HCT116 (cell line): ENCODE measurements around the gene MBL2. TPM values are rescaled to one million over a fixed set of nuclear protein-coding genes. Genes with fewer than 3 reads are reported as not detected.

Experiments used
- ATAC-seq: fragments of 200-7000 bp; cut with Tn5 transposase; 2 replicates; pipeline ENCODE4 v1.9.1; 2020; ENCODE audit warnings: mild to moderate bottlenecking, moderate library complexity
- BruUV-seq: library from RNA; stranded (reverse); fragments of 400-500 nt; replicated peaks from 2 replicates; lab custom pipeline; 2021; lab: Mats Ljungman, UMichigan
- CTCF ChIA-PET: fragments of 300-600 bp; sonication (Branson Sonifier 250); formaldehyde crosslinking; loops from one replicate; lab custom pipeline; 2021; ENCODE audit warnings: antibody characterized with exemption; lab: Charles Lee
- POLR2A ChIA-PET: fragments of 300-600, 350-600 bp; sonication (Branson Sonifier 250); formaldehyde crosslinking; loops from one replicate; lab custom pipeline; 2021; ENCODE audit warnings: antibody characterized with exemption; lab: Charles Lee
- RAD21 ChIA-PET, 2 experiments: fragments of 300-600 bp; sonication (Branson Sonifier 250); formaldehyde crosslinking; loops; one replicate each; lab custom pipeline; 2023; ENCODE audit warnings: low total read pairs in 2 of 2; ENCODE audit not compliant: uncharacterized antibody in 2 of 2, unreplicated experiment in 2 of 2, low non-redundant PET in 1 of 2; lab: Charles Lee
- DNase-seq: peaks from one replicate; pipeline ENCODE4 v3.0.0-alpha.2; 2010; ENCODE audit warnings: low read depth, low spot score
- H2AFZ ChIP-seq: fragments of 200-600 bp; shearing (Covaris generic), sonication (generic); 2 replicates; pipeline ENCODE4 v1.6.1; 2017; ENCODE audit warnings: low read depth, mixed run types, mixed read lengths, antibody characterized with exemption, low read length; ENCODE audit not compliant: poor library complexity, severe bottlenecking
- H3K27ac ChIP-seq: 2 replicates; pipeline ENCODE4 v1.5.1; 2012; ENCODE audit warnings: low read depth, low read length
- H3K27me3 ChIP-seq: fragments of 200-600 bp; sonication (generic); 2 replicates; pipeline ENCODE4 v1.6.1; 2016; ENCODE audit warnings: mixed run types, low read length, mixed read lengths; ENCODE audit not compliant: insufficient read depth
- H3K36me3 ChIP-seq, 2 experiments: fragments of 200-500 bp in 1 of 2; fragments of 200-600 bp in 1 of 2; sonication (Bioruptor generic) in 1 of 2; sonication (generic) in 1 of 2; 2 replicates each; pipeline versions ENCODE4 v1.5.1 to v1.6.1; 2014 to 2016; ENCODE audit warnings: low read length in 2 of 2, inconsistent platforms in 1 of 2, mixed read lengths in 1 of 2, mixed run types in 1 of 2; ENCODE audit not compliant: insufficient read depth in 2 of 2, control insufficient read depth in 1 of 2
- H3K4me1 ChIP-seq, 2 experiments: fragments of 200-600 bp in 1 of 2; sonication (generic) in 1 of 2; 2 replicates each; pipeline versions ENCODE4 v1.5.1 to v1.6.1; 2012 to 2017; ENCODE audit warnings: low read length in 2 of 2, inconsistent platforms in 1 of 2, mild to moderate bottlenecking in 1 of 2, mixed read lengths in 1 of 2, mixed run types in 1 of 2, moderate library complexity in 1 of 2; ENCODE audit not compliant: insufficient read depth in 2 of 2, control insufficient read depth in 1 of 2
- H3K4me2 ChIP-seq: fragments of 200-600 bp; sonication (generic); 2 replicates; pipeline ENCODE4 v1.6.1; 2017; ENCODE audit warnings: mixed run types, low read length, mixed read lengths
- H3K4me3 ChIP-seq, 2 experiments: fragments of 200-600 bp in 1 of 2; sonication (generic) in 1 of 2; replicated peaks in 1 of 2; 2 replicates each; pipeline ENCODE4 v1.5.1; 2011 to 2016; ENCODE audit warnings: low read length in 2 of 2, control low read depth in 1 of 2, low read depth in 1 of 2, mild to moderate bottlenecking in 1 of 2, mixed read lengths in 1 of 2, mixed run types in 1 of 2
- H3K79me2 ChIP-seq: fragments of 200-600 bp; sonication (generic); 2 replicates; pipeline ENCODE4 v1.6.1; 2017; ENCODE audit warnings: mild to moderate bottlenecking, mixed run types, low read length, moderate library complexity, mixed read lengths; ENCODE audit not compliant: insufficient read depth
- H3K9ac ChIP-seq: fragments of 200-600 bp; sonication (generic); 2 replicates; pipeline ENCODE4 v1.6.1; 2016; ENCODE audit warnings: low read length, mixed read lengths
- H3K9me2 ChIP-seq: fragments of 200-600 bp; sonication (generic), shearing (Covaris generic); 2 replicates; pipeline ENCODE4 v1.6.1; 2017; ENCODE audit warnings: mixed run types, mild to moderate bottlenecking, moderate library complexity; ENCODE audit not compliant: insufficient read depth
- H3K9me3 ChIP-seq, 2 experiments: fragments of 200-500 bp in 1 of 2; fragments of 200-600 bp in 1 of 2; sonication (Bioruptor generic) in 1 of 2; sonication (generic) in 1 of 2; 2 replicates each; pipeline ENCODE4 v1.6.1; 2014 to 2017; ENCODE audit warnings: low read length in 2 of 2, mixed read lengths in 2 of 2, inconsistent platforms in 1 of 2, low read depth in 1 of 2, mild to moderate bottlenecking in 1 of 2, mixed run types in 1 of 2, moderate library complexity in 1 of 2; ENCODE audit not compliant: control insufficient read depth in 1 of 2, insufficient read depth in 1 of 2
- H4K20me1 ChIP-seq: fragments of 200-600 bp; sonication (generic), shearing (Covaris generic); 2 replicates; pipeline ENCODE4 v1.6.1; 2017; ENCODE audit warnings: mixed run types, mild to moderate bottlenecking, moderate library complexity; ENCODE audit not compliant: insufficient read depth
- CBX3 ChIP-seq: IDR thresholded peaks from 2 replicates; pipeline ENCODE4 v1.6.1; 2012; ENCODE audit warnings: low read depth
- CEBPB ChIP-seq: IDR thresholded peaks from 2 replicates; pipeline ENCODE4 v1.6.1; 2012; ENCODE audit warnings: low read depth
- EGR1 ChIP-seq: IDR thresholded peaks from 2 replicates; pipeline ENCODE4 v1.6.1; 2012; ENCODE audit warnings: low read depth
- ELF1 ChIP-seq: IDR thresholded peaks from 2 replicates; pipeline ENCODE4 v1.6.1; 2012; ENCODE audit warnings: low read depth, borderline replicate concordance
- EZH2phosphoT487 ChIP-seq: fragments of 200-600 bp; IDR thresholded peaks from 2 replicates; pipeline ENCODE4 v1.6.1; 2018; ENCODE audit warnings: antibody characterized with exemption, borderline replicate concordance
- FOSL1 ChIP-seq: IDR thresholded peaks from 2 replicates; pipeline ENCODE4 v1.6.1; 2012; ENCODE audit warnings: low read depth
- POLR2A ChIP-seq: IDR thresholded peaks from 2 replicates; pipeline ENCODE4 v1.7.0; 2011; ENCODE audit warnings: borderline replicate concordance; ENCODE audit not compliant: insufficient read depth, insufficient read length; ENCODE audit errors: extremely low read depth
- RAD21 ChIP-seq: IDR thresholded peaks from 2 replicates; pipeline ENCODE4 v1.6.1; 2012; ENCODE audit warnings: low read depth, mild to moderate bottlenecking
- SP1 ChIP-seq: IDR thresholded peaks from 2 replicates; pipeline ENCODE4 v1.6.1; 2012; ENCODE audit warnings: low read depth
- TCF7L2 ChIP-seq: IDR thresholded peaks from 2 replicates; pipeline ENCODE4 v1.7.0; 2011; ENCODE audit warnings: borderline replicate concordance, inconsistent platforms; ENCODE audit not compliant: insufficient read depth, insufficient read length; ENCODE audit errors: extremely low read depth
- intact Hi-C: fragments of 100-400 bp; cut with micrococcal nuclease; formaldehyde crosslinking; loops from 2 replicates; pipeline ENCODE4 v1.10.0; 2022
- total RNA-seq: library from RNA; stranded (reverse); gene quantifications from one replicate; pipeline ENCODE4 v1.2.1, GENCODE V29; 2021; ENCODE audit not compliant: unreplicated experiment
- TF ChIP-seq, protein P1 (sequence below), 3 experiments: fragments of 200-600 bp in 1 of 3; sonication (generic) in 1 of 3; IDR thresholded peaks in 2 of 3; conservative IDR thresholded peaks in 1 of 3; 2 replicates each; pipeline ENCODE4 v1.5.1; 2012 to 2017; ENCODE audit warnings: low read depth in 2 of 3, low read length in 2 of 3, antibody characterized with exemption in 1 of 3, borderline replicate concordance in 1 of 3, control low read depth in 1 of 3, mild to moderate bottlenecking in 1 of 3, mixed read lengths in 1 of 3, mixed run types in 1 of 3, moderate library complexity in 1 of 3; ENCODE audit not compliant: insufficient read depth in 1 of 3
- TF ChIP-seq, protein P2 (sequence below): IDR thresholded peaks from 2 replicates; pipeline ENCODE4 v1.6.1; 2011; ENCODE audit warnings: mild to moderate bottlenecking, low read length, moderate library complexity; ENCODE audit not compliant: insufficient replicate concordance; ENCODE audit errors: extremely low read depth
- TF ChIP-seq, protein P3 (sequence below): IDR thresholded peaks from 2 replicates; pipeline ENCODE4 v1.6.1; 2012
- TF ChIP-seq, protein P4 (sequence below): IDR thresholded peaks from 2 replicates; pipeline ENCODE4 v1.6.1; 2012; ENCODE audit warnings: low read depth

The MBL2 gene
- total RNA-seq, 1 experiment from 2014 or later: not detected

DNA sequence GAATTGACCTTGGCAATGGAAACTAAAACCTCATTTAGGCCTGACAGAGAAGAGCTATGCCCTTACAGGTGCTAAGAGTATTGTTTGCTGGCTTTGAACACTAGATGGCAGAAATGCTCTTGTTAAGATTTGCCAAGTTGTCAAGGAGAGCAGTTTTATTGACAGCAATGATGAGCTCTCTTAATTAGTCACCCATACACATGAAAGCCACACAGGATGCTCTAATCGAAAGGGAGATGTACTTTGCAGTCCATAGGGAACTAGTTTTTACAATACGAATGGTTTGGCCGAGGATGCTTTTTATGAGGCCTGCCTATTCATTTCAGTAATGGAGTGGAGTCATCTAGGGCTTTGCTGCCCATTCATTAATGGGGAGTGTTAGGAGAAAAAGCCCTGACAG is 45.4 kb upstream of the MBL2 start:
- no peak overlapping the region for H3K27ac ChIP-seq
- H3K4me2 ChIP-seq: no peak overlapping the region
- H3K4me3 ChIP-seq: no peak overlapping the region
- ChIA-PET POLR2A (no interaction called here), RAD21 (no interaction called here), CTCF (interaction anchor here (0.9 to 1.5 kb wide), 8 partner anchors 8 to 264 kb away, joined by 3 to 4 read pairs (median 3); no protein-coding TSS in a partner anchor)
- intact Hi-C loops: no loop called here
- H3K36me3 ChIP-seq: no peaks in the 10 kb centered on the region
- no peaks in the 10 kb centered on the region for H3K79me2 ChIP-seq
- BruUV-seq: no TSS peak
- H2AFZ ChIP-seq: no peak overlapping the region
- ATAC-seq: peak; percentile 83
- no peaks in the 10 kb centered on the region for H3K9me3 ChIP-seq
- H4K20me1 ChIP-seq: no peaks in the 10 kb centered on the region
- no peaks in the 10 kb centered on the region for H3K9me2 ChIP-seq
- H3K27me3 ChIP-seq: no peaks in the 10 kb centered on the region
- no peak overlapping the region for H3K9ac ChIP-seq
- TF ChIP-seq, protein P1, sequence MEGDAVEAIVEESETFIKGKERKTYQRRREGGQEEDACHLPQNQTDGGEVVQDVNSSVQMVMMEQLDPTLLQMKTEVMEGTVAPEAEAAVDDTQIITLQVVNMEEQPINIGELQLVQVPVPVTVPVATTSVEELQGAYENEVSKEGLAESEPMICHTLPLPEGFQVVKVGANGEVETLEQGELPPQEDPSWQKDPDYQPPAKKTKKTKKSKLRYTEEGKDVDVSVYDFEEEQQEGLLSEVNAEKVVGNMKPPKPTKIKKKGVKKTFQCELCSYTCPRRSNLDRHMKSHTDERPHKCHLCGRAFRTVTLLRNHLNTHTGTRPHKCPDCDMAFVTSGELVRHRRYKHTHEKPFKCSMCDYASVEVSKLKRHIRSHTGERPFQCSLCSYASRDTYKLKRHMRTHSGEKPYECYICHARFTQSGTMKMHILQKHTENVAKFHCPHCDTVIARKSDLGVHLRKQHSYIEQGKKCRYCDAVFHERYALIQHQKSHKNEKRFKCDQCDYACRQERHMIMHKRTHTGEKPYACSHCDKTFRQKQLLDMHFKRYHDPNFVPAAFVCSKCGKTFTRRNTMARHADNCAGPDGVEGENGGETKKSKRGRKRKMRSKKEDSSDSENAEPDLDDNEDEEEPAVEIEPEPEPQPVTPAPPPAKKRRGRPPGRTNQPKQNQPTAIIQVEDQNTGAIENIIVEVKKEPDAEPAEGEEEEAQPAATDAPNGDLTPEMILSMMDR (IDR thresholded peaks at IDR 0.05 in 2 of 3, conservative IDR thresholded peaks at IDR 0.05 in 1 of 3; ENCODE audit: borderline replicate concordance in 1 of 3, insufficient read depth in 1 of 3, low read depth in 2 of 3, low read length in 2 of 3): peak in 2 of 3 experiments; percentile 57 to 64; a peak in 4 of 6 replicates
- TF ChIP-seq POLR2A (no peak), EGR1 (no peak), RAD21 (peak; percentile 42), TCF7L2 (peak; percentile 19), SP1 (no peak), EZH2phosphoT487 (no peak), FOSL1 (no peak)
- H3K4me1 ChIP-seq: no peaks in the 10 kb centered on the region
- DNase-seq: peak; percentile 41

DNA sequence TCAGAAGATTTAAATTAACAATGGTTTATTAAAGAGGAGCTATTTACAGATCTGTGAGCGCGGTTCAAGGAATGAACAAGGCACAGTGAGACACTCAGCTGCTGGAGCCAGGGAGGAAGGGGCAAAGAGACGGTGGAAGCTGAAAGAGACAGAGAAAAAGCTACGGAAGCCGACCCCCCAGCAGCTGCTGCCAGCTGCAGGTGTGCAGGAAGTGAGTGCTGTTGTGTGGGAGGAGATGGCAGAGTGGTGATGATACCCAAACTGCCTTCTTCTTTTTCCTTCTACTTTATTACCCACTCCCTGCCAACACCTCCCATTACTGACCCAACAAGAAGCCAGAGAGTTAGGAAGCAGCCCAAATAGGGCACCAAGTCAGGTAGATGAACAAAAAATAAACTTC is 41.9 kb upstream of the MBL2 start:
- H2AFZ ChIP-seq: no peak overlapping the region
- intact Hi-C loops: no loop called here
- TF ChIP-seq, protein P2, sequence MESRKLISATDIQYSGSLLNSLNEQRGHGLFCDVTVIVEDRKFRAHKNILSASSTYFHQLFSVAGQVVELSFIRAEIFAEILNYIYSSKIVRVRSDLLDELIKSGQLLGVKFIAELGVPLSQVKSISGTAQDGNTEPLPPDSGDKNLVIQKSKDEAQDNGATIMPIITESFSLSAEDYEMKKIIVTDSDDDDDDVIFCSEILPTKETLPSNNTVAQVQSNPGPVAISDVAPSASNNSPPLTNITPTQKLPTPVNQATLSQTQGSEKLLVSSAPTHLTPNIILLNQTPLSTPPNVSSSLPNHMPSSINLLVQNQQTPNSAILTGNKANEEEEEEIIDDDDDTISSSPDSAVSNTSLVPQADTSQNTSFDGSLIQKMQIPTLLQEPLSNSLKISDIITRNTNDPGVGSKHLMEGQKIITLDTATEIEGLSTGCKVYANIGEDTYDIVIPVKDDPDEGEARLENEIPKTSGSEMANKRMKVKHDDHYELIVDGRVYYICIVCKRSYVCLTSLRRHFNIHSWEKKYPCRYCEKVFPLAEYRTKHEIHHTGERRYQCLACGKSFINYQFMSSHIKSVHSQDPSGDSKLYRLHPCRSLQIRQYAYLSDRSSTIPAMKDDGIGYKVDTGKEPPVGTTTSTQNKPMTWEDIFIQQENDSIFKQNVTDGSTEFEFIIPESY: no peak
- TF ChIP-seq ELF1: no peak
- TF ChIP-seq EGR1: no peak
- TF ChIP-seq CEBPB: no peak
- no peak for TF ChIP-seq CBX3
- TF ChIP-seq, protein P3, sequence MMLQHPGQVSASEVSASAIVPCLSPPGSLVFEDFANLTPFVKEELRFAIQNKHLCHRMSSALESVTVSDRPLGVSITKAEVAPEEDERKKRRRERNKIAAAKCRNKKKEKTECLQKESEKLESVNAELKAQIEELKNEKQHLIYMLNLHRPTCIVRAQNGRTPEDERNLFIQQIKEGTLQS: no peak
- TF ChIP-seq, protein P4, sequence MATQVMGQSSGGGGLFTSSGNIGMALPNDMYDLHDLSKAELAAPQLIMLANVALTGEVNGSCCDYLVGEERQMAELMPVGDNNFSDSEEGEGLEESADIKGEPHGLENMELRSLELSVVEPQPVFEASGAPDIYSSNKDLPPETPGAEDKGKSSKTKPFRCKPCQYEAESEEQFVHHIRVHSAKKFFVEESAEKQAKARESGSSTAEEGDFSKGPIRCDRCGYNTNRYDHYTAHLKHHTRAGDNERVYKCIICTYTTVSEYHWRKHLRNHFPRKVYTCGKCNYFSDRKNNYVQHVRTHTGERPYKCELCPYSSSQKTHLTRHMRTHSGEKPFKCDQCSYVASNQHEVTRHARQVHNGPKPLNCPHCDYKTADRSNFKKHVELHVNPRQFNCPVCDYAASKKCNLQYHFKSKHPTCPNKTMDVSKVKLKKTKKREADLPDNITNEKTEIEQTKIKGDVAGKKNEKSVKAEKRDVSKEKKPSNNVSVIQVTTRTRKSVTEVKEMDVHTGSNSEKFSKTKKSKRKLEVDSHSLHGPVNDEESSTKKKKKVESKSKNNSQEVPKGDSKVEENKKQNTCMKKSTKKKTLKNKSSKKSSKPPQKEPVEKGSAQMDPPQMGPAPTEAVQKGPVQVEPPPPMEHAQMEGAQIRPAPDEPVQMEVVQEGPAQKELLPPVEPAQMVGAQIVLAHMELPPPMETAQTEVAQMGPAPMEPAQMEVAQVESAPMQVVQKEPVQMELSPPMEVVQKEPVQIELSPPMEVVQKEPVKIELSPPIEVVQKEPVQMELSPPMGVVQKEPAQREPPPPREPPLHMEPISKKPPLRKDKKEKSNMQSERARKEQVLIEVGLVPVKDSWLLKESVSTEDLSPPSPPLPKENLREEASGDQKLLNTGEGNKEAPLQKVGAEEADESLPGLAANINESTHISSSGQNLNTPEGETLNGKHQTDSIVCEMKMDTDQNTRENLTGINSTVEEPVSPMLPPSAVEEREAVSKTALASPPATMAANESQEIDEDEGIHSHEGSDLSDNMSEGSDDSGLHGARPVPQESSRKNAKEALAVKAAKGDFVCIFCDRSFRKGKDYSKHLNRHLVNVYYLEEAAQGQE: no peak
- no peak for TF ChIP-seq FOSL1

More for the DNA sequence above, 41.9 kb upstream of the MBL2 start:
- no peaks in the 10 kb centered on the region for H3K36me3 ChIP-seq
- H3K9me3 ChIP-seq: no peaks in the 10 kb centered on the region
- ATAC-seq (no peak), DNase-seq (no peak)
- H3K4me2 ChIP-seq: no peak overlapping the region
- H3K9ac ChIP-seq: no peak overlapping the region
- no peak overlapping the region for H3K27ac ChIP-seq
- H3K79me2 ChIP-seq: no peaks in the 10 kb centered on the region
- ChIA-PET POLR2A (no interaction called here), RAD21 (no interaction called here), CTCF (no interaction called here)
- no peaks in the 10 kb centered on the region for H3K9me2 ChIP-seq
- H3K4me1 ChIP-seq: no peaks in the 10 kb centered on the region
- BruUV-seq: no TSS peak
- no peaks in the 10 kb centered on the region for H3K27me3 ChIP-seq
- H3K4me3 ChIP-seq: no peak overlapping the region
- no peaks in the 10 kb centered on the region for H4K20me1 ChIP-seq
